H9 (cell line): ENCODE results near the gene VAV3. TPM values are rescaled to one million over a fixed set of nuclear protein-coding genes. Genes with fewer than 3 reads are reported as not detected.

Experiments used
- DNase-seq: peaks from one replicate; pipeline ENCODE4 v3.0.0-alpha.2; 2017
- H2AFZ ChIP-seq: one replicate; pipeline ENCODE4 v1.6.1; 2013; ENCODE audit warnings: mild to moderate bottlenecking, low read length, control low read depth, moderate library complexity
- H2AK5ac ChIP-seq: 2 replicates; pipeline ENCODE4 v1.6.1; 2013; ENCODE audit warnings: low read length, control low read depth, mixed read lengths; ENCODE audit not compliant: insufficient read length
- H2BK120ac ChIP-seq: one replicate; pipeline ENCODE4 v1.6.1; 2013; ENCODE audit warnings: low read depth, mild to moderate bottlenecking, low read length, control low read depth, inconsistent platforms; ENCODE audit not compliant: poor library complexity, severe bottlenecking
- H2BK12ac ChIP-seq: 2 replicates; pipeline ENCODE4 v1.6.1; 2013; ENCODE audit warnings: low read length, control low read depth, mixed read lengths, low read depth; ENCODE audit not compliant: insufficient read length
- H2BK15ac ChIP-seq: 2 replicates; pipeline ENCODE4 v1.6.1; 2013; ENCODE audit warnings: low read depth, low read length, control low read depth
- H2BK20ac ChIP-seq: one replicate; pipeline ENCODE4 v1.6.1; 2013; ENCODE audit warnings: low read depth, mild to moderate bottlenecking, low read length, control low read depth, inconsistent platforms; ENCODE audit not compliant: poor library complexity, severe bottlenecking
- H2BK5ac ChIP-seq: 2 replicates; pipeline ENCODE4 v1.6.1; 2013; ENCODE audit warnings: low read length, control low read depth, mixed read lengths; ENCODE audit not compliant: insufficient read length
- H3K14ac ChIP-seq: 2 replicates; pipeline ENCODE4 v1.6.1; 2013; ENCODE audit warnings: low read length, control low read depth; ENCODE audit not compliant: insufficient read depth
- H3K18ac ChIP-seq: 2 replicates; pipeline ENCODE4 v1.6.1; 2013; ENCODE audit warnings: low read depth, mild to moderate bottlenecking, mixed read lengths, low read length, control low read depth; ENCODE audit not compliant: insufficient read length
- H3K23ac ChIP-seq: 2 replicates; pipeline ENCODE4 v1.6.1; 2013; ENCODE audit warnings: low read length, control low read depth, mixed read lengths, low read depth; ENCODE audit not compliant: insufficient read length
- H3K23me2 ChIP-seq: 2 replicates; pipeline ENCODE4 v1.6.1; 2013; ENCODE audit warnings: low read depth, mild to moderate bottlenecking, mixed read lengths, low read length, control low read depth; ENCODE audit not compliant: insufficient read length, poor library complexity, severe bottlenecking
- H3K27ac ChIP-seq: 2 replicates; pipeline ENCODE4 v1.5.1; 2013; ENCODE audit warnings: low read length, control low read depth, mixed read lengths, low read depth; ENCODE audit not compliant: insufficient read length
- H3K27me3 ChIP-seq: 2 replicates; pipeline ENCODE4 v1.6.1; 2013; ENCODE audit warnings: low read length, control low read depth, inconsistent platforms; ENCODE audit not compliant: insufficient read depth
- H3K4ac ChIP-seq: 2 replicates; pipeline ENCODE4 v1.6.1; 2013; ENCODE audit warnings: low read depth, mild to moderate bottlenecking, control low read depth, inconsistent platforms, low read length, moderate library complexity
- H3K4me1 ChIP-seq: 2 replicates; pipeline ENCODE4 v1.6.1; 2013; ENCODE audit warnings: low read length, control low read depth, inconsistent platforms; ENCODE audit not compliant: insufficient read depth
- H3K4me2 ChIP-seq: 2 replicates; pipeline ENCODE4 v1.6.1; 2013; ENCODE audit warnings: low read length, control low read depth, mixed read lengths; ENCODE audit not compliant: insufficient read length, insufficient read depth
- H3K56ac ChIP-seq: 2 replicates; pipeline ENCODE4 v1.6.1; 2013; ENCODE audit warnings: low read depth, mild to moderate bottlenecking, mixed read lengths, low read length, control low read depth; ENCODE audit not compliant: insufficient read length
- H3K79me1 ChIP-seq: 2 replicates; pipeline ENCODE4 v1.6.1; 2013; ENCODE audit warnings: low read depth, mild to moderate bottlenecking, moderate library complexity, low read length, control low read depth, inconsistent platforms; ENCODE audit not compliant: insufficient read depth, poor library complexity, severe bottlenecking
- H3K79me2 ChIP-seq: 2 replicates; pipeline ENCODE4 v1.6.1; 2013; ENCODE audit warnings: low read length, control low read depth, inconsistent platforms; ENCODE audit not compliant: insufficient read depth
- H3K9ac ChIP-seq: 2 replicates; pipeline ENCODE4 v1.6.1; 2013; ENCODE audit warnings: low read length, control low read depth, mixed read lengths; ENCODE audit not compliant: insufficient read length; ENCODE audit errors: extremely low read depth
- H3K9me3 ChIP-seq: one replicate; pipeline ENCODE4 v1.6.1; 2013; ENCODE audit warnings: low read depth, low read length, inconsistent platforms; ENCODE audit not compliant: control insufficient read depth
- H3T11ph ChIP-seq: one replicate; pipeline ENCODE4 v1.6.1; 2013; ENCODE audit warnings: mild to moderate bottlenecking, low read length, control low read depth, inconsistent platforms
- H4K20me1 ChIP-seq: one replicate; pipeline ENCODE4 v1.6.1; 2013; ENCODE audit not compliant: control insufficient read depth, insufficient read length, insufficient read depth
- H4K5ac ChIP-seq: 2 replicates; pipeline ENCODE4 v1.6.1; 2013; ENCODE audit warnings: low read depth, mild to moderate bottlenecking, mixed read lengths, low read length, control low read depth; ENCODE audit not compliant: insufficient read length
- H4K8ac ChIP-seq: replicated peaks from 2 replicates; pipeline ENCODE4 v1.6.1; 2013; ENCODE audit warnings: low read length, control low read depth, mixed read lengths, low read depth; ENCODE audit not compliant: insufficient read length
- H4K91ac ChIP-seq: 2 replicates; pipeline ENCODE4 v1.6.1; 2013; ENCODE audit warnings: low read depth, mild to moderate bottlenecking, moderate library complexity, mixed read lengths, low read length, control low read depth; ENCODE audit not compliant: insufficient read length
- H3K27ac Mint-ChIP-seq, 3 experiments: 2 replicates in 2 of 3; 3 replicates in 1 of 3; pipeline ENCODE4 v1.8.0; 2020 to 2021; ENCODE audit warnings: mixed read lengths in 3 of 3, mild to moderate bottlenecking in 1 of 3, moderate library complexity in 1 of 3
- H3K27me3 Mint-ChIP-seq: 2 replicates; pipeline ENCODE4 v1.8.0; 2021; ENCODE audit warnings: low read depth, mild to moderate bottlenecking, moderate library complexity, mixed read lengths
- H3K36me3 Mint-ChIP-seq, 3 experiments: 2 replicates in 2 of 3; 3 replicates in 1 of 3; pipeline ENCODE4 v1.8.0; 2020 to 2021; ENCODE audit warnings: low read depth in 3 of 3, mixed read lengths in 3 of 3; ENCODE audit not compliant: insufficient read depth in 1 of 3
- H3K4me1 Mint-ChIP-seq, 2 experiments: 2 replicates each; pipeline ENCODE4 v1.8.0; 2020; ENCODE audit warnings: mixed read lengths in 2 of 2
- H3K4me3 Mint-ChIP-seq, 2 experiments: 2 replicates in 1 of 2; 3 replicates in 1 of 2; pipeline ENCODE4 v1.8.0; 2020 to 2021; ENCODE audit warnings: mild to moderate bottlenecking in 2 of 2, mixed read lengths in 2 of 2, moderate library complexity in 1 of 2
- H3K9me3 Mint-ChIP-seq, 2 experiments: 2 replicates in 1 of 2; 3 replicates in 1 of 2; pipeline ENCODE4 v1.8.0; 2020; ENCODE audit warnings: mild to moderate bottlenecking in 2 of 2, mixed read lengths in 2 of 2, moderate library complexity in 1 of 2
- WGBS: extraction: QIAGEN DNeasy Blood & Tissue Kit; methylation state at CpG from one replicate; pipeline ENCODE4 v1.1.7; 2013; ENCODE audit warnings: missing lambda C conversion rate, low lambda C conversion rate, mixed read lengths; ENCODE audit not compliant: insufficient read length; ENCODE audit errors: extremely low coverage; 5-methylcytosine and 5-hydroxymethylcytosine counted together
- total RNA-seq: library from RNA; stranded (reverse); gene quantifications from 2 replicates; pipeline ENCODE4 v1.2.1, GENCODE V29; 2021
- TF ChIP-seq, protein P1 (sequence below): fragments of 200-600 bp; sonication (generic); conservative IDR thresholded peaks from 3 replicates; pipeline ENCODE4 v1.8.0; 2021; ENCODE audit warnings: antibody characterized with exemption, mild to moderate bottlenecking

The VAV3 gene
- total RNA-seq, 1 experiment from 2014 or later: 5.1 TPM

DNA sequence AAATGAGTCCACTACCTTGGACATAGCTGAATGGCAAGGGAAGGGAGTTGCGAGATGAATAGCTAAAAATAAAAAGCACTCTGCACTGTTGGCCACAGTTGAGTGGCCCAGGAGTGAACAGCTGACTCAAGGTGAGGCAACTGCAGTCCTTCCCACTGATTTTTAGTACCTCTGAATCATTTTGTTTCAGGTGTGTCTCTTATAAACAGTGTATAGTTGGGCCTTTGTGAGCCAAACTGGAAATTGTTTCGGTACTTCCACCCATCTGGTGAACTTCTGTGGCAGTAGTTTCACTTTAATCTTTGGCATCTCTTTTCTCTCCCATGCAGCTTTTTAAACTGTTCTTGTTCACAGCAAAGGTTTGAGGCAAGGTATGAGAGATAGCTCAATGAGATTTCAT lies 122.7 kb downstream of the VAV3 start:
- H3K56ac ChIP-seq: no peak overlapping the region
- no peaks in the 10 kb centered on the region for H4K20me1 ChIP-seq
- Mint-ChIP-seq H3K27ac (no peak overlapping the region), H3K9me3 (peaks cover 11 to 16% of the 10 kb centered on the region in 2 experiments), H3K4me3 (no peak overlapping the region), H3K4me1 (peaks cover 16 to 28% of the 10 kb centered on the region in 2 experiments), H3K27me3 (no peaks in the 10 kb centered on the region), H3K36me3 (peaks cover 4 to 12% (median 9%) of the 10 kb centered on the region in 3 experiments; a peak in 6 of 7 replicates)
- no peak overlapping the region for H4K8ac ChIP-seq
- TF ChIP-seq, protein P1, sequence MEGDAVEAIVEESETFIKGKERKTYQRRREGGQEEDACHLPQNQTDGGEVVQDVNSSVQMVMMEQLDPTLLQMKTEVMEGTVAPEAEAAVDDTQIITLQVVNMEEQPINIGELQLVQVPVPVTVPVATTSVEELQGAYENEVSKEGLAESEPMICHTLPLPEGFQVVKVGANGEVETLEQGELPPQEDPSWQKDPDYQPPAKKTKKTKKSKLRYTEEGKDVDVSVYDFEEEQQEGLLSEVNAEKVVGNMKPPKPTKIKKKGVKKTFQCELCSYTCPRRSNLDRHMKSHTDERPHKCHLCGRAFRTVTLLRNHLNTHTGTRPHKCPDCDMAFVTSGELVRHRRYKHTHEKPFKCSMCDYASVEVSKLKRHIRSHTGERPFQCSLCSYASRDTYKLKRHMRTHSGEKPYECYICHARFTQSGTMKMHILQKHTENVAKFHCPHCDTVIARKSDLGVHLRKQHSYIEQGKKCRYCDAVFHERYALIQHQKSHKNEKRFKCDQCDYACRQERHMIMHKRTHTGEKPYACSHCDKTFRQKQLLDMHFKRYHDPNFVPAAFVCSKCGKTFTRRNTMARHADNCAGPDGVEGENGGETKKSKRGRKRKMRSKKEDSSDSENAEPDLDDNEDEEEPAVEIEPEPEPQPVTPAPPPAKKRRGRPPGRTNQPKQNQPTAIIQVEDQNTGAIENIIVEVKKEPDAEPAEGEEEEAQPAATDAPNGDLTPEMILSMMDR: no peak
- WGBS: no CpG with 5 or more reads among the region's 2 CpGs
- no peak overlapping the region for H3K18ac ChIP-seq
- no peak overlapping the region for H4K91ac ChIP-seq
- H2BK5ac ChIP-seq: no peak overlapping the region
- no peak overlapping the region for H3K14ac ChIP-seq
- H3K4me2 ChIP-seq: no peak overlapping the region
- H3T11ph ChIP-seq: no peak overlapping the region
- no peaks in the 10 kb centered on the region for H3K79me2 ChIP-seq
- H3K4ac ChIP-seq: no peak overlapping the region
- H2BK20ac ChIP-seq: no peak overlapping the region
- no peaks in the 10 kb centered on the region for H3K23me2 ChIP-seq
- H3K79me1 ChIP-seq: no peaks in the 10 kb centered on the region
- H3K9me3 ChIP-seq: no peaks in the 10 kb centered on the region
- no peak overlapping the region for H3K9ac ChIP-seq
- no peak overlapping the region for H3K23ac ChIP-seq
- no peak overlapping the region for H2AFZ ChIP-seq
- no peak for DNase-seq
- peaks cover 5% of the 10 kb centered on the region; the same call in 1 of the 2 replicates for H3K4me1 ChIP-seq
- no peak overlapping the region for H3K27ac ChIP-seq
- no peak overlapping the region for H2BK15ac ChIP-seq
- no peak overlapping the region for H2AK5ac ChIP-seq
- H3K27me3 ChIP-seq: no peaks in the 10 kb centered on the region
- H2BK120ac ChIP-seq: no peak overlapping the region
- H2BK12ac ChIP-seq: no peak overlapping the region
- H4K5ac ChIP-seq: no peak overlapping the region
